Stimulated activated naive B cell treated with anti-CD40 and anti-IgM and Interleukin-4, amounts not matched to agents 10 μg/mL and 1 μg/mL and 100 μg/mL, for 72 hours (primary cell): Measurements from ENCODE around the gene DGCR8.
A peak's percentile ranks its signal among the peaks of the same experiment; 100 is the strongest.

Experiments used
- ATAC-seq, 2 donors: fragments of 150-1000 bp; cut with Tn5 transposase; replicated peaks; 2 replicates each; pipeline ENCODE4 v1.10.0; 2021; ENCODE audit warnings: moderate library complexity in 1 of 2
- DNase-seq: peaks from one replicate; pipeline ENCODE4 v3.0.0; 2021
- H3K27ac Mint-ChIP-seq: one replicate; pipeline ENCODE4 v1.8.0; 2022; ENCODE audit warnings: mild to moderate bottlenecking, mixed read lengths
- H3K27me3 Mint-ChIP-seq, 2 donors: one replicate each; pipeline ENCODE4 v1.8.0; 2022; ENCODE audit warnings: mixed read lengths in 2 of 2
- H3K36me3 Mint-ChIP-seq, 2 donors: one replicate each; pipeline ENCODE4 v1.8.0; 2022; ENCODE audit warnings: mixed read lengths in 2 of 2, mild to moderate bottlenecking in 1 of 2
- H3K4me1 Mint-ChIP-seq, 2 donors: one replicate each; pipeline ENCODE4 v1.8.0; 2022; ENCODE audit warnings: mixed read lengths in 2 of 2, mild to moderate bottlenecking in 1 of 2
- H3K4me3 Mint-ChIP-seq, 2 donors: one replicate each; pipeline ENCODE4 v1.8.0; 2022; ENCODE audit warnings: mild to moderate bottlenecking in 2 of 2, mixed read lengths in 2 of 2, moderate library complexity in 1 of 2
- H3K9me3 Mint-ChIP-seq, 2 donors: one replicate each; pipeline ENCODE4 v1.8.0; 2022; ENCODE audit warnings: mixed read lengths in 2 of 2, mild to moderate bottlenecking in 1 of 2

Gene DGCR8

GRCh38 chr22:20079745-20080444 lies at the start of gene DGCR8:
Gene DGCR8 (plus strand): TSS chr22:20080241. CDS start chr22:20085964, 5,723 bp downstream.
- Mint-ChIP-seq H3K9me3 (no peaks in the 10 kb centered on the region), H3K4me3 (peak within 1 kb of the TSS; percentile 86 to 87), H3K36me3 (peaks cover 3 to 9% of the 10 kb centered on the region in 2 donors), H3K4me1 (peaks cover 25 to 38% of the 10 kb centered on the region in 2 donors), H3K27ac (peak within 1 kb of the TSS; percentile 69), H3K27me3 (no peaks in the 10 kb centered on the region)
- DNase-seq (peak; percentile 67), ATAC-seq (peak; percentile 90 to 93)

- H3K9me3 Mint-ChIP-seq: peaks cover 4 to 5% of the 10 kb centered on the region in 2 donors
- H3K4me1 Mint-ChIP-seq: peaks cover 54 to 78% of the 10 kb centered on the region in 2 donors
- no peaks in the 10 kb centered on the region for H3K27me3 Mint-ChIP-seq
- H3K4me3 Mint-ChIP-seq: no peak overlapping the region
- no peak overlapping the region for H3K27ac Mint-ChIP-seq
- no peak for DNase-seq
- H3K36me3 Mint-ChIP-seq: peaks cover 26 to 55% of the 10 kb centered on the region in 2 donors
- peak in 1 of 2 donors; percentile 52 for ATAC-seq
Measured at GRCh38 chr22:20031732-20032406, 48.2 kb upstream of the DGCR8 start.

GRCh38 chr22:20032407-20032991 lies 47.5 kb upstream of the DGCR8 start:
- no peak overlapping the region for H3K27ac Mint-ChIP-seq
- DNase-seq (no peak), ATAC-seq (no peak)
- H3K36me3 Mint-ChIP-seq: peaks cover 28 to 59% of the 10 kb centered on the region in 2 donors
- H3K9me3 Mint-ChIP-seq: peaks cover 4 to 5% of the 10 kb centered on the region in 2 donors
- H3K4me3 Mint-ChIP-seq: no peak overlapping the region
- H3K27me3 Mint-ChIP-seq: no peaks in the 10 kb centered on the region
- peaks cover 55 to 80% of the 10 kb centered on the region in 2 donors for H3K4me1 Mint-ChIP-seq

- H3K4me1 Mint-ChIP-seq: peaks cover 59 to 84% of the 10 kb centered on the region in 2 donors
- no peak for DNase-seq
Measured at GRCh38 chr22:20033045-20033706, 46.9 kb upstream of the DGCR8 start.

GRCh38 chr22:20034143-20034542 lies 45.9 kb upstream of the DGCR8 start:
- Mint-ChIP-seq H3K27me3 (no peaks in the 10 kb centered on the region), H3K4me3 (no peak overlapping the region), H3K4me1 (peaks cover 54 to 76% of the 10 kb centered on the region in 2 donors), H3K36me3 (peaks cover 35 to 64% of the 10 kb centered on the region in 2 donors), H3K27ac (no peak overlapping the region), H3K9me3 (peaks cover 4 to 5% of the 10 kb centered on the region in 2 donors)
- no peak for DNase-seq
- peak in 1 of 2 donors; percentile 35 for ATAC-seq

More at GRCh38 chr22:20033045-20033706, 46.9 kb upstream of the DGCR8 start:
- H3K9me3 Mint-ChIP-seq: peaks cover 4 to 5% of the 10 kb centered on the region in 2 donors
- H3K36me3 Mint-ChIP-seq: peaks cover 35 to 62% of the 10 kb centered on the region in 2 donors
- ATAC-seq: no peak
- no peak overlapping the region for H3K27ac Mint-ChIP-seq
- H3K27me3 Mint-ChIP-seq: no peaks in the 10 kb centered on the region
- H3K4me3 Mint-ChIP-seq: no peak overlapping the region

GRCh38 chr22:20035375-20036083 lies 44.5 kb upstream of the DGCR8 start:
- Mint-ChIP-seq H3K27me3 (no peaks in the 10 kb centered on the region), H3K9me3 (peaks cover 4 to 5% of the 10 kb centered on the region in 2 donors), H3K27ac (no peak overlapping the region), H3K4me1 (peaks cover 47 to 67% of the 10 kb centered on the region in 2 donors), H3K36me3 (peaks cover 46 to 67% of the 10 kb centered on the region in 2 donors), H3K4me3 (no peak overlapping the region)
- DNase-seq: no peak
- no peak for ATAC-seq

GRCh38 chr22:20036084-20036482 lies 44.0 kb upstream of the DGCR8 start:
- peaks cover 4 to 5% of the 10 kb centered on the region in 2 donors for H3K9me3 Mint-ChIP-seq
- H3K4me1 Mint-ChIP-seq: peaks cover 47 to 63% of the 10 kb centered on the region in 2 donors
- H3K27me3 Mint-ChIP-seq: no peaks in the 10 kb centered on the region
- H3K36me3 Mint-ChIP-seq: peaks cover 47 to 67% of the 10 kb centered on the region in 2 donors
- DNase-seq (no peak), ATAC-seq (no peak)
- no peak overlapping the region for H3K4me3 Mint-ChIP-seq
- H3K27ac Mint-ChIP-seq: no peak overlapping the region

- Mint-ChIP-seq H3K27me3 (no peaks in the 10 kb centered on the region), H3K27ac (peak overlapping the region; percentile 70), H3K36me3 (peaks cover 47 to 60% of the 10 kb centered on the region in 2 donors), H3K4me1 (peaks cover 41 to 56% of the 10 kb centered on the region in 2 donors), H3K9me3 (peaks cover 4 to 5% of the 10 kb centered on the region in 2 donors), H3K4me3 (peak overlapping the region; percentile 26 to 51)
- DNase-seq: no peak
- no peak for ATAC-seq
Measured at GRCh38 chr22:20036535-20037392, 43.3 kb upstream of the DGCR8 start.

- H3K9me3 Mint-ChIP-seq: peaks cover 4 to 5% of the 10 kb centered on the region in 2 donors
- DNase-seq (peak; percentile 27), ATAC-seq (peak; percentile 87 to 95)
- H3K4me1 Mint-ChIP-seq: peaks cover 36 to 50% of the 10 kb centered on the region in 2 donors
- H3K4me3 Mint-ChIP-seq: no peak overlapping the region
- H3K27me3 Mint-ChIP-seq: no peaks in the 10 kb centered on the region
- peak overlapping the region; percentile 70 for H3K27ac Mint-ChIP-seq
- H3K36me3 Mint-ChIP-seq: peaks cover 47 to 54% of the 10 kb centered on the region in 2 donors
Measured at GRCh38 chr22:20037419-20037818, 42.6 kb upstream of the DGCR8 start.

GRCh38 chr22:20038574-20038973 lies 41.5 kb upstream of the DGCR8 start:
- Mint-ChIP-seq H3K36me3 (peaks cover 52 to 53% of the 10 kb centered on the region in 2 donors), H3K4me1 (peaks cover 27 to 44% of the 10 kb centered on the region in 2 donors), H3K27ac (no peak overlapping the region), H3K27me3 (no peaks in the 10 kb centered on the region), H3K4me3 (no peak overlapping the region), H3K9me3 (peaks cover 4 to 5% of the 10 kb centered on the region in 2 donors)
- ATAC-seq (no peak), DNase-seq (no peak)

- ATAC-seq: no peak
- H3K36me3 Mint-ChIP-seq: peaks cover 50 to 51% of the 10 kb centered on the region in 2 donors
- H3K27ac Mint-ChIP-seq: no peak overlapping the region
- H3K9me3 Mint-ChIP-seq: peaks cover 0 to 2% of the 10 kb centered on the region in 2 donors
- no peaks in the 10 kb centered on the region for H3K27me3 Mint-ChIP-seq
- H3K4me1 Mint-ChIP-seq: peaks cover 22 to 37% of the 10 kb centered on the region in 2 donors
- no peak overlapping the region for H3K4me3 Mint-ChIP-seq
- no peak for DNase-seq
Measured at GRCh38 chr22:20039683-20040325, 40.2 kb upstream of the DGCR8 start.

GRCh38 chr22:20040327-20041200 lies 39.5 kb upstream of the DGCR8 start:
- Mint-ChIP-seq H3K4me3 (no peak overlapping the region), H3K4me1 (peaks cover 16 to 29% of the 10 kb centered on the region in 2 donors), H3K27me3 (no peaks in the 10 kb centered on the region), H3K27ac (no peak overlapping the region), H3K9me3 (no peaks in the 10 kb centered on the region), H3K36me3 (peaks cover 43 to 45% of the 10 kb centered on the region in 2 donors)
- no peak for ATAC-seq
- no peak for DNase-seq
